ENCODE results near the gene GPSM1. TPM values are rescaled to one million over a fixed set of nuclear protein-coding genes. Genes with fewer than 3 reads are reported as not detected.

The GPSM1 gene
- total and polyA plus RNA-seq, 7 experiments from 2014 or later = 0.87 to 11.5 (median 8.4) TPM

- CTCF ChIA-PET = no interaction called here
- DNase-seq (no peak), ATAC-seq (no peak)
- Histone ChIP-seq H3K4me1 (ENCODE audit: control insufficient read depth in 2 of 2, insufficient read depth in 2 of 2, low read length in 2 of 2) (no peaks in the 10 kb centered on the region), H3K27ac (ENCODE audit: low read depth, low read length) (no peak overlapping the region), H3K9me3 (ENCODE audit: control insufficient read depth in 2 of 3, low read length in 3 of 3) (no peaks in the 10 kb centered on the region), H3K36me3 (ENCODE audit: control insufficient read depth in 2 of 3, insufficient read depth in 3 of 3, low read length in 3 of 3) (no peaks in the 10 kb centered on the region), H3K27me3 (ENCODE audit: control insufficient read depth in 2 of 2, insufficient read depth in 2 of 2, low read length in 2 of 2) (no peaks in the 10 kb centered on the region), H3K4me3 (ENCODE audit: low read length) (no peak overlapping the region)
- H3K36me3 Mint-ChIP-seq = no peaks in the 10 kb centered on the region
- no peaks in the 10 kb centered on the region for H3K9me3 Mint-ChIP-seq
- H3K27me3 Mint-ChIP-seq = peaks cover 0 to 3% (median 0%) of the 10 kb centered on the region in 5 donors
- POLR2A ChIA-PET = no interaction called here
- intact Hi-C loops (cut with micrococcal nuclease) = no loop called here
- peaks cover 0 to 1% (median 0%) of the 10 kb centered on the region in 7 donors for H3K4me1 Mint-ChIP-seq
- no peak overlapping the region for H3K4me3 Mint-ChIP-seq
- no peak overlapping the region for H3K27ac Mint-ChIP-seq
Observed at GRCh38 chr9:136322756-136323330, 4.5 kb upstream of the GPSM1 start.

GRCh38 chr9:136323371-136323789 is 4.0 kb upstream of the GPSM1 start:
- peaks cover 0 to 5% of the 10 kb centered on the region in 2 donors for H3K4me1 ChIP-seq (ENCODE audit: control insufficient read depth in 2 of 2, insufficient read depth in 2 of 2, low read length in 2 of 2)
- H3K36me3 ChIP-seq (ENCODE audit: control insufficient read depth in 2 of 3, insufficient read depth in 3 of 3, low read length in 3 of 3) = no peaks in the 10 kb centered on the region
- no peak for ATAC-seq
- H3K27ac ChIP-seq (ENCODE audit: low read depth, low read length) = no peak overlapping the region
- H3K36me3 Mint-ChIP-seq = no peaks in the 10 kb centered on the region
- no peak overlapping the region for H3K27ac Mint-ChIP-seq
- H3K27me3 Mint-ChIP-seq = peaks cover 0 to 3% (median 0%) of the 10 kb centered on the region in 5 donors
- no peak overlapping the region for H3K4me3 Mint-ChIP-seq
- no peaks in the 10 kb centered on the region for H3K9me3 Mint-ChIP-seq
- H3K27me3 ChIP-seq (ENCODE audit: control insufficient read depth in 2 of 2, insufficient read depth in 2 of 2, low read length in 2 of 2) = no peaks in the 10 kb centered on the region
- POLR2A ChIA-PET = no interaction called here
- peaks cover 0 to under 1% (median 0%) of the 10 kb centered on the region in 7 donors for H3K4me1 Mint-ChIP-seq
- CTCF ChIA-PET = no interaction called here
- H3K4me3 ChIP-seq (ENCODE audit: low read length) = no peak overlapping the region
- no peak for DNase-seq
- intact Hi-C loops (cut with micrococcal nuclease) = no loop called here
- no peaks in the 10 kb centered on the region for H3K9me3 ChIP-seq (ENCODE audit: control insufficient read depth in 2 of 3, low read length in 3 of 3)

DNA sequence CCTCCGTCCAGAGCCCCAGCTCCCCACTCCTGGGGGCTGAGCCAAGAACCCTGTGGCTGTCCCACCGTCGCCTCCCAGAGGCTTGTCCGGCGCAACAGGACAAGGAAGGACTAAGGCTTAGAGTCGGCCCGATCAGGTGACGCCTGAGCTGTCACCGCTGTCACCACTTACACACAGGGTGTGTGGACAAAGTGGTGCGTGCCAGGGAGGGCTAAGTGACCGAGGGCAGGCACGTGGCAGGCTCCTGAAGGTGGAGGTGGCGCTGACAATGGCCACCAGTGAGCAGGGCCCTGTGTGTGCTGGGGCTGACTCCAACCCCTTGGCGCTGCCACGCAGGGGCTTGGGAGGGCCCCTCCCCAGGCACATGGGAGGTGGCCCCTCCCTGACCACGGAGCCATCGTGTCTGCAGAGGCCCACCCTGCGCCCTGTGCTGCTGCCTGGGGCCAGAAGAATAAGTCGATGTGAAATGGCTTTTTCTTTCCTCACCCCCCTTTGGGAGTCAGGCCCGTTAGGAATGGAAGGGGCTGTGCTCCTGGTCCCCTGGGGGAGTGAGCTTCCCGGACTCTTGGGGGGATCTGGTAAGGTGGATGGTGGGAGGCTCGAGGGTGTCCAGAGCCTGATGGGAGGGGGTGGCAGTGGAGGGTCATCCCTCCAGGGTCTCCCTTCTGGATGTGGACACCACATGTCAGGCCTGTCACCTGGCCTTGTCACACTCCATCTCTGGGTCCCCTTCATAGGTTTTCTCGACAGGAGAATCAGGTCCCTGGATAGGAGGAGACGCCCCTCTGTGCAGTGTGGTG is 2.6 kb upstream of the GPSM1 start:
- Histone ChIP-seq H3K27me3 (ENCODE audit: control insufficient read depth in 2 of 2, insufficient read depth in 2 of 2, low read length in 2 of 2) (no peaks in the 10 kb centered on the region), H3K36me3 (ENCODE audit: control insufficient read depth in 2 of 3, insufficient read depth in 3 of 3, low read length in 3 of 3) (no peaks in the 10 kb centered on the region), H3K4me3 (ENCODE audit: low read length) (no peak overlapping the region), H3K4me1 (ENCODE audit: control insufficient read depth in 2 of 2, insufficient read depth in 2 of 2, low read length in 2 of 2) (peaks cover 0 to 5% of the 10 kb centered on the region in 2 donors), H3K27ac (ENCODE audit: low read depth, low read length) (no peak overlapping the region), H3K9me3 (ENCODE audit: control insufficient read depth in 2 of 3, low read length in 3 of 3) (no peaks in the 10 kb centered on the region)
- Mint-ChIP-seq H3K36me3 (no peaks in the 10 kb centered on the region), H3K9me3 (no peaks in the 10 kb centered on the region), H3K4me1 (peaks cover 0 to 5% (median 4%) of the 10 kb centered on the region in 7 donors), H3K27me3 (peaks cover 0 to 3% (median 0%) of the 10 kb centered on the region in 5 donors), H3K27ac (no peak overlapping the region), H3K4me3 (peak overlapping the region in 1 of 10 donors; percentile 51)
- ChIA-PET POLR2A (interaction anchor here (0.6 to 0.8 kb wide), 2 partner anchors 60 to 79 kb away, joined by 3 read pairs; no protein-coding TSS in a partner anchor), CTCF (no interaction called here)
- intact Hi-C loops (cut with micrococcal nuclease) = no loop called here
- ATAC-seq (no peak), DNase-seq (no peak)

DNA sequence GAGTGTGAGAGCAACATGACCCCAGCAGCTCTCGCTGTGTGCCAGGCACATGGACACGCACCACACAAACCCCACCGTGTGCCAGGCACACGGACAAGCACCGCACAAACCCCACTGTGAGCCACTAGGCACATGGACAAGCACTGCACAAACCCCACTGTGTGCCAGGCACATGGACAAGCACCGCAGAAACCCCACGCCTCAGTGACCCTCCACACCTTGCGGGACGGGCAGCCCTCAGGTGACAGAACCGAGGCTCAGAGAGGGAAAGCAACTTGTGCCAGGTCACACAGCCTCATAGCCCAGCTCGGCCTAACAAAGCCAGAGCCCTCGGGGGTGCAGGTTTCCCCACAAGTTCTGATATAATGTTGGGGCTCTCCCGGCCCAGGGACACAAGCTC is 2.0 kb upstream of the GPSM1 start:
- intact Hi-C loops (cut with micrococcal nuclease) = no loop called here
- peaks cover 0 to 5% (median 4%) of the 10 kb centered on the region in 7 donors for H3K4me1 Mint-ChIP-seq
- ChIA-PET CTCF (no interaction called here), POLR2A (interaction anchor here (0.6 kb wide), 1 partner anchor 60 kb away, joined by 3 read pairs; no protein-coding TSS in a partner anchor)
- H3K36me3 Mint-ChIP-seq = no peaks in the 10 kb centered on the region
- no peak overlapping the region for H3K4me3 ChIP-seq (ENCODE audit: low read length)
- H3K4me3 Mint-ChIP-seq = peak overlapping the region in 1 of 10 donors; percentile 51
- no peaks in the 10 kb centered on the region for H3K27me3 ChIP-seq (ENCODE audit: control insufficient read depth in 2 of 2, insufficient read depth in 2 of 2, low read length in 2 of 2)
- DNase-seq (no peak), ATAC-seq (no peak)
- peaks cover 0 to 5% of the 10 kb centered on the region in 2 donors for H3K4me1 ChIP-seq (ENCODE audit: control insufficient read depth in 2 of 2, insufficient read depth in 2 of 2, low read length in 2 of 2)
- no peaks in the 10 kb centered on the region for H3K9me3 ChIP-seq (ENCODE audit: control insufficient read depth in 2 of 3, low read length in 3 of 3)
- no peak overlapping the region for H3K27ac ChIP-seq (ENCODE audit: low read depth, low read length)
- H3K36me3 ChIP-seq (ENCODE audit: control insufficient read depth in 2 of 3, insufficient read depth in 3 of 3, low read length in 3 of 3) = no peaks in the 10 kb centered on the region
- H3K27ac Mint-ChIP-seq = no peak overlapping the region
- H3K9me3 Mint-ChIP-seq = no peaks in the 10 kb centered on the region
- no peaks in the 10 kb centered on the region for H3K27me3 Mint-ChIP-seq

DNA sequence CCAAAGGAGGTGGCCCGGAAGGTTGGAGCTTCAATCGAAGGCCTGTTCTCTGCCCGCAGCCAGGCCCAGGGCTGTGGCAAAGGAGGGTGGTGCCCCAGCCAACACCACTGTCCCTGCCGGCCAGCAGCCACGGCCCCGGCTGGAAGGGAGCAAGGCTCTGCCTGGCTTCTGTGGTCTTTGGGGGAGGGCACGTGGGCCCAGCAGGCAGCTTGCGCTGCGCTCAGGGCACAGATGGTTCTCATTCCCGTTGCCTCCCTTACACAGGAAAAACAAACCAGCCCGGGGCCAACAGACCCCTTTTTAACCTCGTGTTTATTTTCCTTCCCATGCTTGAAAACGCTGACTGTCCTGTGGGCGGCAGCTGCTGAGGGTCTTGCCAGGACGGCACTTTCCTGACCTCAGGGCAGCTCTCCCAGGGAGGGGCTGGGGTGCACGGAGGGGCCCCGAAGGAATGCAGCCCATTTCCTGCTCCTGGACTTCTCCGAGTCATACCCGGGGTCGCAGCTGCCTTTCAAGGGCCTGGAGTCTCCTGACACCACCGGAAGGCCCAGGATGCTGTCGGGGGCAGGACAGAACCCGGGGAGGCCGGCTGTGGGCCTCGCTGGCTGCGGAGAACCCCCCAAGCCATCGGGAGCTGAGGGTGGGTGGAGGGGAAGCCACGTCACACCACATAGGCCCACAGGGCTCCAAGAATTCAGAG is 1.1 kb upstream of the GPSM1 start:
- Mint-ChIP-seq H3K27ac (no peak overlapping the region), H3K9me3 (no peaks in the 10 kb centered on the region), H3K27me3 (no peaks in the 10 kb centered on the region), H3K36me3 (no peaks in the 10 kb centered on the region), H3K4me3 (peak overlapping the region in 4 of 10 donors; percentile 42 to 81 (median 71)), H3K4me1 (peaks cover 0 to 5% (median 4%) of the 10 kb centered on the region in 7 donors)
- H3K9me3 ChIP-seq (ENCODE audit: control insufficient read depth in 2 of 3, low read length in 3 of 3) = no peaks in the 10 kb centered on the region
- DNase-seq (no peak), ATAC-seq (no peak)
- intact Hi-C loops (cut with micrococcal nuclease) = no loop called here
- no peak overlapping the region for H3K4me3 ChIP-seq (ENCODE audit: low read length)
- H3K27ac ChIP-seq (ENCODE audit: low read depth, low read length) = no peak overlapping the region
- POLR2A ChIA-PET = no interaction called here
- CTCF ChIA-PET = interaction anchor here (0.6 kb wide), 1 partner anchor 13 kb away, joined by 3 read pairs; no protein-coding TSS in a partner anchor
- peaks cover 0 to 5% of the 10 kb centered on the region in 2 donors for H3K4me1 ChIP-seq (ENCODE audit: control insufficient read depth in 2 of 2, insufficient read depth in 2 of 2, low read length in 2 of 2)
- H3K36me3 ChIP-seq (ENCODE audit: control insufficient read depth in 2 of 3, insufficient read depth in 3 of 3, low read length in 3 of 3) = no peaks in the 10 kb centered on the region
- no peaks in the 10 kb centered on the region for H3K27me3 ChIP-seq (ENCODE audit: control insufficient read depth in 2 of 2, insufficient read depth in 2 of 2, low read length in 2 of 2)

GRCh38 chr9:136326761-136327303 is 507 bp upstream of the GPSM1 start:
- Mint-ChIP-seq H3K27ac (peak overlapping the region in 2 of 9 donors; percentile 23 to 43), H3K36me3 (no peaks in the 10 kb centered on the region), H3K9me3 (no peaks in the 10 kb centered on the region), H3K4me3 (peak overlapping the region; percentile 42 to 81 (median 68)), H3K27me3 (no peaks in the 10 kb centered on the region), H3K4me1 (peaks cover 0 to 5% (median 4%) of the 10 kb centered on the region in 7 donors)
- H3K9me3 ChIP-seq (ENCODE audit: control insufficient read depth in 2 of 3, low read length in 3 of 3) = no peaks in the 10 kb centered on the region
- ChIA-PET CTCF (no interaction called here), POLR2A (interaction anchor here (2.1 kb wide), 1 partner anchor 36 kb away, joined by 7 read pairs; the partner anchor contains the start of gene DNLZ)
- ATAC-seq (no peak), DNase-seq (peak in 1 of 9 donors; percentile 8)
- intact Hi-C loops (cut with micrococcal nuclease) = loop anchor here in 1 of 2 donors (1.0 kb wide), 1 partner anchor 36 kb away; the partner anchor contains the start of gene DNLZ
- peaks cover 0 to 5% of the 10 kb centered on the region in 2 donors for H3K4me1 ChIP-seq (ENCODE audit: control insufficient read depth in 2 of 2, insufficient read depth in 2 of 2, low read length in 2 of 2)
- H3K27ac ChIP-seq (ENCODE audit: low read depth, low read length) = no peak overlapping the region
- no peaks in the 10 kb centered on the region for H3K27me3 ChIP-seq (ENCODE audit: control insufficient read depth in 2 of 2, insufficient read depth in 2 of 2, low read length in 2 of 2)
- no peak overlapping the region for H3K4me3 ChIP-seq (ENCODE audit: low read length)
- no peaks in the 10 kb centered on the region for H3K36me3 ChIP-seq (ENCODE audit: control insufficient read depth in 2 of 3, insufficient read depth in 3 of 3, low read length in 3 of 3)
